Renal cortex interstitium (tissue), 11 donors: ENCODE data around the gene PCED1B. TPM values are rescaled to one million over a fixed set of nuclear protein-coding genes. Genes with fewer than 3 reads are reported as not detected.
"Not testable (repeated sequence)": the region's sequence is repeated elsewhere in the genome, so short reads cannot be mapped to it uniquely, and the experiment has no call there.

ENCODE experiments used
- DNase-seq, 11 donors: peaks; one replicate each; pipeline ENCODE4 v3.0.0-alpha.2; 2013; ENCODE audit warnings: low read depth in 9 of 11, low spot score in 4 of 11; ENCODE audit errors: extremely low read depth in 1 of 11
- polyA plus RNA-seq, 3 donors: library from polyadenylated mRNA; unstranded; fragments of 120-200 nt; gene quantifications; one replicate each; pipeline ENCODE4 v1.2.1, GENCODE V29; 2013; ENCODE audit not compliant: insufficient read length in 3 of 3

PCED1B gene
- polyA plus RNA-seq, 3 donors: 3.3 to 5.8 (median 4.1) TPM

DNA sequence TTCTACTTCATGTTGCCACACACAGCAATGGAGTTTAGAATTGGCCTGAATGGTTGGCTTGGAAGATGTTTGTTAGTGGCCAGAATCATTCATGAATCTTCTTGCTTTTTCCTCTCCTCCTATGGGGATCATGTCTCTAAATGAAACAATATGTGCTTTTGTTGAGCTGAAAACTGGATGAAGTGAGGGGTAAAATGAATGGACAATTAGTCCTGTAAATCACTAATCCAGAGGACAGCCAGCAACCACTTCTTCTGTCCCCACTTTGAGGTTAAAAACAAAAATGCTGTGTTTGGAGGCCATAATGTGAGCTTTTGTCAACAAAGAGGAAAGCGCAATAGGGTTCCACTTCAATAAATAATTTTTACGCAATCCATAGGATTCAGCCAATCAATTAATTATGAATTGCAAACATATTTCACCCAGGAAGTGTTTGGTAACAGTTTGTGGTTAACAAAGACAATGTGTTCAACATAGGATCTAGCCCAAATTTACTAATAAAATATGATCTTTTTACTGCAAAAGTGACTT is 30.7 kb downstream of the PCED1B start:
- DNase-seq: no peak

DNA sequence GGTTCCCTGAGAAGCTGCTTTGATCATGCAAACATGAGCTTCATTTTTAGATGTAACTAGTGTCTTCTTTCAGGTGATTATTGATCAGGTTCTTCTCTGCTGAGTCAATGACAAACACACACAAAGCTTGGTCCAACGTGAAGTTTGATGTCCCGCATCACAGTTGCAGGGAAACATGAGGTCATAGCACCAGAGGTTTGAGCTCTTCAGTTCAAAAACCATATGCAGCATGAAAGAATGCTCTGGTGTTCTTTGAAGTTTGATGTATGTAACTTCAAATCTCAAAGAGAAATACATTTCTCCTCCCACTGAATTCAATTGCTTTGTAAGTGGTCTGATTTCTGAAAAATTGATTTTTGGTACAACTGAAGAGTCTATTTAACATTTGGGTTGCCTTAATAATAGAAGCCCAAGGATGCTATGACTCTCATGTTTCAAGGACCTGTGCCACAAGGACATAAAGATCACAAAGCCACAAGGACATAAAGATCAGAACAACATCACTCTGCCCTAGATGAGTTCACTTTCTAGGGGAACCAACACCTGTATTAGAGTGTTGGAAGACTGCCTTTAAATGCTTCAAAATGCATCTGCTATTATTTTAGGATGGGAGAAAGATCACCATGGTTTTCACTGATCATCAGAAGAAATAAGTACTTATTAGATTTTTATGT is 31.4 kb downstream of the PCED1B start:
- DNase-seq: no peak

DNA sequence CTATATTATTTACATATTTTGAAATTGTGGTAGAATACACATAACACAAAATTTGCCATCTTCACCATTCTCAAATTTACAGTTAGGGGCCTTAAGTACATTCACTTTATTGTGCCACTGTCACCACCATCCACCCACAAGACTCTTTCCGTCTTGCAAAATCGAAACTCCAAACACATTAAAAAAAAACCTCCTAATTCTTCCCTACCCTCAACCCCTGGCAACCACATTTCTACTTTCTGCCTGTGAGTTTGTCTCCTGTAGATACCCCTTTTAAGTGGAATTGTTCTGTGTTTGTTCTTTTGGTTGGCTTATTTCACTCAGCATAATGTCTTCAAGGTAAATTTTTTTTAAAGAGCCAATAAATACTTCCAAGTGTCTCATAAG is 32.0 kb downstream of the PCED1B start:
- no peak for DNase-seq

DNA sequence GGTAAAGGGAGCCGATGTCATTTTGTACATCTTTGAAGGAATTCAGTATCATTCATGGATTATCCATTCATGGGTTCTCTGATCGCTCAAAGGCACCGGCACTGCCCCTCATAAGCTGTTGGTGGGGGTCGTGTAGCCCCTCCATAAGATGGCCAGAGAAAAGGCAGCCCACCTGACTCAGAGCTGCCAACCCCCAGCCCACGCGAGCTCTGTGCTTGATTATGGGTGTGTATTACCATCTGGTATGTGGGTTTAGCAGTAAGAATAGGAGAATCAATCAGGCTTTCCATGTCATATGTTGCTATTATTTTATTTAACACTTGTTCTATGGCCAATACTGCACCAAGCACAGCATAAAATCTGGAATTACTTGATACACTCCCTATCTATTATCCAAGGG is 32.4 kb downstream of the PCED1B start:
- no peak for DNase-seq

DNA sequence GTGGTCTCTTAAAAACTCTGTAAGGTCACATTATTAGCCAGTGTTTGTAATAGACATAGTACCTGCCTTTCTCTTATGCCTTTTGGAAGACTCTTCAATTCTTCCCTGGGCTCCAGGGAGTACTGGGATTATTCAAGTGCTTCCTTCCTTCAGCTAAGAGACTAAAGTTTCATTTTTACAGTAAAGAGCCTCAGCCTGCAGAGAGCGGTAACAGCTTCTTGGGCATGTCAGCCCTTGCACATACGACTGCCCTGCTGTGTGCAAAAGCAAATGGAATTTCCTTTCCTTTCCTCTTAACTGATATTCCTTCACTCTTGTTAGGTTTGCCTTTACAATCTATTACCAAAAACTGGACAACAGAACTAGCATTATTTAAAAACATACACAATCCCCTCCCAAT is 33.3 kb downstream of the PCED1B start:
- no peak for DNase-seq

DNA sequence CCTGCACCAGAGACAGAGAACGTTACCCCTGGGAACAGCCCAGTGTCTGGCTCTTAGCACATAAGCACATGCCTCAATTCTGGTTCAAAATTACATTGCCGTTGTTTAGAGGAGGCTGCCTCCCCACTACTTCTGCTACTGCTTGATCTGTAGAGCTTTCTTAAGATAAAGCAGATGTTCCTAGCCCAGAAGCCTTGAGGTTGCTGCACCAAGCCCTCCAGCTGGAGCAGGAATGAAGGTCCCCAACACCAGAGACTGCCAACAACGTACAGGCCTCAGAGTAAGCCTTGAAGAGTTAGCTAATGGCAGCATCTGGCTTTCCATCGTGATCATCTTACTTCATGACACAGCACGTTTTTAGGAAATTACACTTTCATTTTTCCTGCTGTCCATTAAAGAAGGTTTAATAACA is 35.1 kb downstream of the PCED1B start:
- no peak for DNase-seq

DNA sequence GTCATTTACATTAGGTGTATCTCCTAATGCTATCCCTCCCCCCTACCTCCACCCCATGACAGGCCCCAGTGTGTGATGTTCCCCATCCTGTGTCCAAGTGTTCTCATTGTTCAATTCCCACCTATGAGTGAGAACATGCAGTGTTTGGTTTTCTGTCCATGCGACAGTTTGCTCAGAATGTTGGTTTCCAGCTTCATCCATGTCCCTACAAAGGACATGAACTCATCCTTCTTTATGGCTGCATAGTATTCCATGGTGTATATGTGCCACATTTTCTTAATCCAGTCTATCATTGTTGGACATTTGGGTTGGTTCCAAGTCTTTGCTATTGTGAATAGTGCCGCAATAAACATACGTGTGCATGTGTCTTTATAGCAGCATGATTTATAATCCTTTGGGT is 37.9 kb downstream of the PCED1B start:
- DNase-seq: not testable (repeated sequence)

DNA sequence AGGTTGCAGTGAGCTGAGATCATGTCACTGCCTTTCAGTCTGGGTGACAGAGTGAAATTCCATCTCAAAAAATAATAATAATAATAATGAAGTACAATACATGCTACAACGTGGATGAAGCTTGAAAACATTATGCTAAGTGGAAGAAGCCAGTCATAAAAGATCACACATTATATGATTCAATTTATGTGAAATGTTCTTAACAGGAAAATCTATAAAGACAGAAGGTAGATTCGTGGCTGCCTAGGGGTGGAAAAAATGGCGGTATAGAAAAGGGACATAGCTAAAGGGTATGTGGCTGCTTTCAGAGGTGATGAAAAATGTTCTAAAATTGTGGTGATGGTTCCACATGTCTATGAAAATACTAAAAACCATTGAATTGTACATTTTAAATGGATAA is 41.3 kb downstream of the PCED1B start:
- no peak for DNase-seq

DNA sequence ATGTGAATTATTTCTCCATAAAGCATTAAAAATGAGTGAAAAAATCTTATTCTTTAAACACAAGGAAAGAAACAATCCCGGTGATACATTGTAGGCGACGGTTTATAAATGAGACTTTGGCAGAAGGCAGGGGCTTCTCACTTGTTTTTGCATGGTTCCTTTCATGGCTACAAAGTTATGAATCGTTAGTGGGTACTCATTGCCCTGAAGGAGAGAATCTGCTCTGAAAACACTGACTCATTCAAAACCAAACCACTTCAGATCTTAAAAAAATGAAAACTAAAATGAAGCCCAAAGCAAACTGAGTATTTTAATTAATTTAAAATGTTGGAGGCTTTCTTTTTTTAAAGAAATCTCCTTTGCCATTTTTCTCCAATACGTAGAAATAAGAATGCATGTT is 41.7 kb downstream of the PCED1B start:
- DNase-seq: no peak

DNA sequence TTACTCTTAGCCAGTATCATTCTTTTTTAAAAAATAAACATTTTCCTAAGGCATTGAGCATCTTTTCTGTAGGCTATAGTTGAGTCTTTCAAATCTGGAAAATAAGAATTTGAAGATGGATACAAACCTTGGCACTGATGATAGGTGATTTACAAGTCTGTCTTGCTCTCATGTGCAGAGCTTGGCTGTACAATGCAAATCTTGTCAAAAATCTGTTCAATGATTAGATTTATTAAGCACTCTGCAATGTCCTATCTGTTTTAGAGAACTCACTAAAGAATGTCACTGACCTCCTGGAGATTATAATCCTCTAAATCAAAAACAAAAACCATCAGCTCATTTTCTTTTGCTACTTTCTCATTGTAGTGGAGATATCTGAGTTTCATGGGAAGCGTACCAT is 43.2 kb downstream of the PCED1B start:
- DNase-seq: no peak

DNA sequence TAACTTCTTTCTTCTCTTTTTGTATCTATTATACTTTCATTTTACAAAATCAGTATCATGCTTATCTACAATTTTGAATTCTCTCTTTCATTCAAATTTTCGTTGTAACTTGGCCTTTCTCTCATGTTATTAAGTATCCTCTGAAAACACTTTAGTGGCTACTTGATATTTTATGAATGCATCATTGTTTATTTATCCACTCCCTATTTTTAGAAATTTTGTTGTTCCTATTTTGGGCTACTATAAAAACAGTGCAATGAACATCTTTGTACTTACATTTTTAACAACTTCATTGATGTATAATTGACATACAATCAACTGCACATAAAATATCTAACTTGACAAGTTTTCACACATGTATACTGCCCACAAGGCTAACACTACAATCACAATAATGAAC is 44.3 kb downstream of the PCED1B start:
- no peak for DNase-seq

DNA sequence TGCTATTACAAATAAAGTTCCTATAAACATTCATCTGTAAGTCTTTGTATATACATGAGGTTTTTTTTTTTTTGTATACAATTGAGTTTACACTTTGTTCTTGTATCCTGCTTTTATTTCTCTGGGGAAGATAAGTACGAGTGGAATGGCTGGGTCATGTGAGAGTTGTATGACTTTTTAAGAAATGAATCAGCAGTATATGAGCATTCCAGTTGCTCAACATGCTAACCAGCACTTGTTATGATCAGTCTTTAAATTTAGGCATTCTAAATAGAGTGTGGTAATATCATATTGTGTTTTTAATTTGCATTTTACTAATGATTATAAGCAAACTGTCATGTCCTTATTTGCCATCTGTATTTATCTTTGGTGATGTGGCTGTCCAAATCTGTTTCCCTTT is 45.0 kb downstream of the PCED1B start:
- DNase-seq: no peak

DNA sequence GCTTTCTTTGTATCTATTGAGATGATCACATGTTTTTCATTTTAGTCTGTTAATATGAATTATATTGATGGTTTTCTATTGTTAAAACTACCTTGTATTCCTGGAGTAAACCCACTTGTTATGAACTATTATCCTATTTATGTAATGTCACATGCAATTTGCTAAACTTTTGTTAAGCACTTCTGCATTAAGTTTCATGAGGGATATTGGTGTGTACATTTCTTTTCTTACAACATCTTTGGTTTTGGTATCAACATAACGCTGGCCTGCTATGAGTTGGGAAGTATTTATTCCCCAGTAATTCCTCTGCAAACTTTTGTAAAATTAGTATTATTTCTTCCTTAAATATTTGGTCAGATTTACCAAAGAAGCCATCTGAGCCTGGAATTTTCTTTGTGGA is 46.8 kb downstream of the PCED1B start:
- no peak for DNase-seq

DNA sequence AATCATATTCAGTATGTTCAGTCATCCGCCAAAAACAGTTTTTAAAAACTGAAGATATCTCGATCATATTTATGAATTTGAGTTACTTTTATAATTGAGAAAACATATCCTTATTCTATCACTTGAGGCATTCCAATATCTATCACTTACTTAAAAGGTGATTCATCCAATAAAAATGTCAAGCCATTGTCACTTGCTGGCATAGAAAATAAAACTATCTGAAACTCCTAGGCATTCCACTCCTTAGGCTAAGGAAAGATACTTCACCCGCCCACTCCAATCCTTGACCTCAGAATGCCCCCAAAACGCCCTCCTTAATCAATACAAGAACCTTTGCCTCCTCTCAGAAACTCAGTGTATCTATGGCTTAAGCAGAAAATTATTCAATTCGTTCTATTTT is 51.6 kb downstream of the PCED1B start:
- no peak for DNase-seq

DNA sequence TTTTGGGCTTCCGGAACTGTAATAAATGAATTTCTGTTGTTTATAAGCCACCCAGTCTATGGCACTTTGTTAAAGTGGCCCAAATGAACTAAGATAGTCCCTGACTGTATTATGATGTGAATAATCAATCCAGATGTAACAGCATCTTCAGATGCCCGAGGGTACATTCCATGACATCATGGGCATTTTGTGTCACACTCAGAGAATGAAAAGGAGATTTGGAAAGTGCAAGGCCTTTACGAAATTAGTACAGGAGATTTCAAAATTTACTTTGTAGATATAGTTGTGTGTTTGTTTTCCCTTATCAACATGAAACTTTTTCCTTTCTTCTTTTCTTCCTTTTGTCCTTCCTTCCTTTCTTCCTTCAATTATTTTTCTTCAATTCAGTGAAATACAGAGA is 54.6 kb downstream of the PCED1B start:
- no peak for DNase-seq

DNA sequence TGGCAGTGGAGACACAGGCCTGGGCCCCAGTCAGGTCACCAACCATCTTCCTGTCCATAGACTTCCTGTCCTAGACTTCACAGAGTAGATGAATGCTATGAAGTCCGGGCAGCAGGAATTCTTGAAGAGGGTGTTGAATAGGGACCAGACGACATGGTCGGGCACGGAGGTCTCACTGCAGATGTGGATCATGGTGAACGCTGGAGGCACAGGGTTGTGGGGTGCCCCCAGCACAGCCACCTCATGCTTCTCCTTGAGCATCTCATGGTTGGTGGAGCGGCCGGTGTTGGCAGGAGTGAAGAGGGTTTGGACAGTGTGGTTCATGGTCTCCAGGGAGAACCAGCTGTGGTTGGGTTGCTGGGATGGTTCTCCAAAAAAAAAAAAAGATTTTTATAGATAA is 56.2 kb downstream of the PCED1B start:
- no peak for DNase-seq

DNA sequence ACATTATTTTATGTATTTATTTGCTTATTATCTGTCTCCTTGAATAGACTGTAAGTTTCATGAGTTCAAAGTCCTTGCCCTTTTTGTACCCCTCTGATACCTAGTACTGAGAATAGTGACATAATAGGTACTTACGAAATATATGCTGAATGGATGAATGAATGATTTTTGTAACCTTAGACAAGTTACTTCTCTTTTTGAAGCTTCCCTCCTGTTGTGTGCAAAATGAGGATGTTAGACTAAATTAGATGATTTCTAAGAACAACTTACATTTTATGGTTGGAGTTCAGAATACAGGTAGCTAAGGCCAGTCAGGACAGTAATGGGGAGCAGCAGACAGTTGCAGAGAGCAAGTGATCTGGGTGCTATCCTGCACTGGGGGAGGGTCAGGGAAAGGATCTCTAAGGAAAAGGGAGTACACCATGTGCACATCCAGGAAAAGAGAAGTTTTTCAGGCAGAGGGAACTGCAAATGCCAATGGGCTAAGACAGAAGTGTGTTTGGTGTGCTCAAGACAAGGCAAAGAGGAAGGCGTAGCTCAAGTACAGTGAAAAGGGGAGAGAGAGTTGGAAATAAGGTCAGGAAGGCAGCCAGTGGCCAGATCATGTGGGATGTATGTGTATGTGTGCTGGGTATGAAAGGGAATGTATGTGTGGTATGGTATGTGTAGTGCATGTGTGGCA is 59.7 kb downstream of the PCED1B start:
- no peak for DNase-seq

DNA sequence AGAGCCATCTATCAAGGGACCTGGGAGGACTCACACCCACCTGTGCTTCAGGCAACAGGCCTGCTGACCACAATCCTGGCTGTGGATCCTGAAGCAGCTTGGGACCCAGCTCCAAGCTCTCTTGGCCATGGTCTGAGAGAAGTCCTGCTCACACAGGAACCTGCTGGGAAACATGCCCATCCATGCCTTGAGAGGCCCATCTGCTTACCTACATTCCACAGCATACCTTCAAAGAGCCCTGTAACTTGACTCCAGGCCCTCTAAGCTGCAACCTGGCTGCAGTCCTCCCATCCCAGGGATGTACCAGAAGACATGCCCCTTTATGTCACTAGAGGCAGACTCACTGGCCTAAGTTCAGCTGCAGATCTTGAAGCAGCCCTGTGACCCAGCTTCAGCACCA is 62.0 kb downstream of the PCED1B start:
- no peak for DNase-seq

DNA sequence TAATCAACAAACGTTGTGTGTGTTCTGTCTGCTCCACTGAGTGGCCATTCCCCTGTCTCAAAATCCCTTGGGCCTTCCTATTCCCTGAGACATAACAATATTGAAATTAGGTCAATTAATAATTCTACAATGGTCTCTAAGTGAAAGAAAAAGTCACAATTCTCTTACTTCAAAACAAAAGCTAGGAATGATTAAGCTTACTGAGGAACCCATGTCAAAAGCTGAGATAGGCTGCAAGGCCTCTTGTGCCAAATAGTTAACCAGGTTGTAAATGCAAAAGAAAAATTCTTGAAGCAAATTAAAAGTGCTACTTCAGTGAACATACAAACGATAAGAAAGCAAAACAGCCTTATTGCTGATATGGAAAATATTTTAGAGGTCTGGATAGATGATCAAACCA is 65.3 kb downstream of the PCED1B start:
- no peak for DNase-seq

DNA sequence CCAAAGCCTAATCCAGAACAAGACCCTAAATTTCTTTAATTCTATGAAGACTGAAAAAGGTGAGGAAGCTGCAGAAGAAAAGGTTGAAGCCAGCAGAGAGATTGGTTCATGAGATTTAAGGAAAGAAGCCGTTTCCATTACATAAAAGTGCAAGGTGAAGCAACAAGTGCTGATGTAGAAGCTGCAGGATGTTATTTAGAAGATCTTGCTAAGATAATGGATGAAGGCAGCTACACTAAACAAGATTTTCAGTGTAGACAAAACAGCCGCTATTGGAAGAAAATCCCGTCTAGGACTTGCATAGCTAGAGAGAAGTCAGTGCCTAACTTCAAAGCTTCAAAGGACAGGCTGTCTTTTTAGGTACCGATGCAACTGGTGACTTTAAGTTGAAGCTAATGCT is 65.8 kb downstream of the PCED1B start:
- DNase-seq: no peak

DNA sequence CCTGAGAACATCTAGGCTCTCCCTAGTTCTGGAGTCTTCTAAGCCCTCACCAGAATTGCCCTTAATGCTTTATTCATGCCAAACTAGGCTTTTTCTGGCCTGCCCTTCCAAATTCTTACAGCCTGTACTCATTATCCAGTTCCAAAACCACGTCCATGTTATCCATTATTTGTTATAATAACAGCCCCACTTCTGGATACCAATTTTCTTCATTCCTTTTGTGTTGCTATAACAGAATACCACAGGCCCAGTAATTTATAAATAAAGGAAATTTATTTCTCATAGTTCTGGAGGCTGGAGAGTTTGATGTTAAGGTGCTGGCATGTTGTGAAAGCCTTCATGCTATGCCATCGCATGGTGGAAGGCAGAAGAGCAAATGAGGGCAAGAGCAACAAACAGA is 68.3 kb downstream of the PCED1B start:
- DNase-seq: no peak
